Stimulated activated CD4-positive, alpha-beta T cell treated with anti-CD3 and anti-CD28 coated beads, Interleukin-2, amount 100 ng/mL, for 24 hours (primary cell): Measurements from ENCODE around the gene FBXL13.
A peak's percentile ranks its signal among the peaks of the same experiment; 100 is the strongest.
"Not testable (repeated sequence)": the region's sequence is repeated elsewhere in the genome, so short reads cannot be mapped to it uniquely, and the experiment has no call there.

Experiments used
- DNase-seq, 2 donors: peaks; one replicate each; pipeline ENCODE4 v3.0.0-alpha.2; 2020

Gene FBXL13

GRCh38 chr7:103078226-103078625, 3.6 kb upstream of the FBXL13 start:
- DNase-seq, result not testable (repeated sequence)

- DNase-seq, result no peak
Measured at GRCh38 chr7:103077318-103077717, 2.7 kb upstream of the FBXL13 start.

- no peak for DNase-seq
Measured at GRCh38 chr7:103076764-103077163, 2.2 kb upstream of the FBXL13 start.

GRCh38 chr7:103075337-103075918, 832 bp upstream of the FBXL13 start:
- DNase-seq, result peak; percentile 80 to 84

- no peak for DNase-seq
Measured at GRCh38 chr7:103073989-103074518, 542 bp downstream of the FBXL13 start.

- no peak for DNase-seq
Measured at GRCh38 chr7:103071000-103071399, 3.6 kb downstream of the FBXL13 start.

GRCh38 chr7:103068414-103069403, 5.9 kb downstream of the FBXL13 start:
- no peak for DNase-seq

- DNase-seq, result peak; percentile 41 to 63
Measured at GRCh38 chr7:103065667-103066066, 8.9 kb downstream of the FBXL13 start.

GRCh38 chr7:103063895-103064294, 10.7 kb downstream of the FBXL13 start:
- DNase-seq, result no peak

- DNase-seq, result no peak
Measured at GRCh38 chr7:103059471-103059870, 15.1 kb downstream of the FBXL13 start.

- DNase-seq, result no peak
Measured at GRCh38 chr7:103058122-103058521, 16.5 kb downstream of the FBXL13 start.

- not testable (repeated sequence) for DNase-seq
Measured at GRCh38 chr7:103056006-103056405, 18.6 kb downstream of the FBXL13 start.

- DNase-seq, result no peak
Measured at GRCh38 chr7:103051519-103051918, 23.1 kb downstream of the FBXL13 start.

GRCh38 chr7:103048833-103049232, 25.8 kb downstream of the FBXL13 start:
- DNase-seq, result no peak

- not testable (repeated sequence) for DNase-seq
Measured at GRCh38 chr7:103041815-103042214, 32.8 kb downstream of the FBXL13 start.

- not testable (repeated sequence) for DNase-seq
Measured at GRCh38 chr7:103037823-103038739, 36.5 kb downstream of the FBXL13 start.

- DNase-seq, result no peak
Measured at GRCh38 chr7:103037476-103037822, 37.1 kb downstream of the FBXL13 start.

GRCh38 chr7:103034318-103034717, 40.3 kb downstream of the FBXL13 start:
- DNase-seq, result not testable (repeated sequence)

- DNase-seq, result no peak
Measured at GRCh38 chr7:103031781-103032180, 42.8 kb downstream of the FBXL13 start.

GRCh38 chr7:103031024-103031423, 43.6 kb downstream of the FBXL13 start:
- no peak for DNase-seq

- no peak for DNase-seq
Measured at GRCh38 chr7:103025341-103025740, 49.3 kb downstream of the FBXL13 start.

- DNase-seq, result not testable (repeated sequence)
Measured at GRCh38 chr7:103023578-103023977, 51.0 kb downstream of the FBXL13 start.

GRCh38 chr7:103021490-103021889, 53.1 kb downstream of the FBXL13 start:
- not testable (repeated sequence) for DNase-seq
